ENCODE measurements around the gene PRKCE.
"Not testable (repeated sequence)": the region's sequence is repeated elsewhere in the genome, so short reads cannot be mapped to it uniquely, and the experiment has no call there.

The PRKCE gene

GRCh38 chr2:45895241-45895861 is 243.9 kb downstream of the PRKCE start:
- DNase-seq: no peak

- DNase-seq: no peak
These were observed 244.8 kb downstream of the PRKCE start for GRCh38 chr2:45896311-45896710.

GRCh38 chr2:45897842-45898241 is 246.4 kb downstream of the PRKCE start:
- no peak for DNase-seq

GRCh38 chr2:45898819-45899218 is 247.3 kb downstream of the PRKCE start:
- no peak for DNase-seq

GRCh38 chr2:45899926-45900325 is 248.5 kb downstream of the PRKCE start:
- no peak for DNase-seq

- DNase-seq: no peak
These were observed 250.1 kb downstream of the PRKCE start for GRCh38 chr2:45901468-45902032.

GRCh38 chr2:45902380-45902779 is 250.9 kb downstream of the PRKCE start:
- no peak for DNase-seq

- no peak for DNase-seq
These were observed 251.4 kb downstream of the PRKCE start for GRCh38 chr2:45902781-45903375.

GRCh38 chr2:45904267-45904945 is 252.9 kb downstream of the PRKCE start:
- no peak for DNase-seq

- DNase-seq: no peak
These were observed 253.6 kb downstream of the PRKCE start for GRCh38 chr2:45904946-45905631.

- no peak for DNase-seq
These were observed 254.1 kb downstream of the PRKCE start for GRCh38 chr2:45905632-45905958.

- no peak for DNase-seq
These were observed 256.1 kb downstream of the PRKCE start for GRCh38 chr2:45907592-45907991.

- DNase-seq: no peak
These were observed 257.1 kb downstream of the PRKCE start for GRCh38 chr2:45908316-45909170.

- DNase-seq: no peak
These were observed 257.7 kb downstream of the PRKCE start for GRCh38 chr2:45909171-45909565.

- DNase-seq: no peak
These were observed 258.3 kb downstream of the PRKCE start for GRCh38 chr2:45909677-45910191.

GRCh38 chr2:45910473-45911060 is 259.1 kb downstream of the PRKCE start:
- no peak for DNase-seq

GRCh38 chr2:45911538-45911937 is 260.1 kb downstream of the PRKCE start:
- no peak for DNase-seq

GRCh38 chr2:45912109-45912508 is 260.6 kb downstream of the PRKCE start:
- no peak for DNase-seq

- DNase-seq: no peak
These were observed 262.1 kb downstream of the PRKCE start for GRCh38 chr2:45913539-45913938.

GRCh38 chr2:45915523-45915922 is 264.0 kb downstream of the PRKCE start:
- DNase-seq: no peak

- DNase-seq: not testable (repeated sequence)
These were observed 266.2 kb downstream of the PRKCE start for GRCh38 chr2:45917561-45918176.

All from NCI-H1930 (cell line).